Activated gamma-delta T cell treated with anti-CD3 and anti-CD28 coated beads, Interleukin-2, amount 50 U/mL, for 16 hours (primary cell): ENCODE data around the gene VPS16.

Experiments
- DNase-seq: peaks from one replicate; pipeline ENCODE4 v3.0.0-alpha.2; 2020; ENCODE audit warnings: low read depth

The VPS16 gene

DNA sequence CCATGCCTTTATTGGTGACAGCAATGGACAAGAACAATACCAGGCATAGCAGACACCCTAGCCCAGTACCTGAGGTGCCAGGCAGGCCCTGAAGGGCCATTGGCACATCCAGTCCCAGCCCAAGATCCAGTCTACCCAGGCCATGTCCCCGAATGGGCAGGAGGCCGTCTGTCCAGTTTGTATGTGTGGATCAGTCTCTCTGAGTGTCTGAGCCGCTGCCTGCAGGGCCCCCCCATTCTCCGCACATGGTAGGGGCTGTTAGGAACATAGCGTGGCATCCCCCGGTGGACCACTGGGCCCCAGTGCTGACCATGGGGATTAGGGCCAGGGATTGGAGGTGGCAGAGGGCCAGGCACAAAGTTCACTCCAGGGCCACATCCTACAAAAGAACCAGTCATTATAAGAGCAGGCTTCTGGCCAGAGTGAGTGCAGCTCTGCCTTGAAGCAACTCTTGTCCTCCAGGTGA lies 5.2 kb upstream of the VPS16 start:
- no peak for DNase-seq

DNA sequence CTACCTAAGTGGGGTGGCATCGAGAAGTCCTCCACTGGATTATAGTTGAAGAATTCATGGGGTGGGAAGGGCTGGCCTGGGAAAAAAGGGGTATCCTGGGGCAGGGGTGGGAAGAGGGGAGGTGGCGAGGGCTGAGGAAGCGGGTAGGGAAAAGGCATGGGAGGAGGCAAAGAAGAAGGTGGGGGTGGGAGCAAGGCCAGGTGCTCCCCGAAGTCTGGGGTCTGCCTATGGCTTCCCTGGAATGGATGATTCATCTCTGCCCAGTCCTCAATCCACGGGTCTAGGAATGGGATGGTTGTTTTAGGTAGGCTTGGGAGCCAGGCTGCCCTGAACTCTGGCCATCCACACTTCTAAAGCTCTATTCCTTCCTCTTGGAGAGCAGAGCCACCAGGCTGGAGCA lies 4.5 kb upstream of the VPS16 start:
- DNase-seq: no peak

DNA sequence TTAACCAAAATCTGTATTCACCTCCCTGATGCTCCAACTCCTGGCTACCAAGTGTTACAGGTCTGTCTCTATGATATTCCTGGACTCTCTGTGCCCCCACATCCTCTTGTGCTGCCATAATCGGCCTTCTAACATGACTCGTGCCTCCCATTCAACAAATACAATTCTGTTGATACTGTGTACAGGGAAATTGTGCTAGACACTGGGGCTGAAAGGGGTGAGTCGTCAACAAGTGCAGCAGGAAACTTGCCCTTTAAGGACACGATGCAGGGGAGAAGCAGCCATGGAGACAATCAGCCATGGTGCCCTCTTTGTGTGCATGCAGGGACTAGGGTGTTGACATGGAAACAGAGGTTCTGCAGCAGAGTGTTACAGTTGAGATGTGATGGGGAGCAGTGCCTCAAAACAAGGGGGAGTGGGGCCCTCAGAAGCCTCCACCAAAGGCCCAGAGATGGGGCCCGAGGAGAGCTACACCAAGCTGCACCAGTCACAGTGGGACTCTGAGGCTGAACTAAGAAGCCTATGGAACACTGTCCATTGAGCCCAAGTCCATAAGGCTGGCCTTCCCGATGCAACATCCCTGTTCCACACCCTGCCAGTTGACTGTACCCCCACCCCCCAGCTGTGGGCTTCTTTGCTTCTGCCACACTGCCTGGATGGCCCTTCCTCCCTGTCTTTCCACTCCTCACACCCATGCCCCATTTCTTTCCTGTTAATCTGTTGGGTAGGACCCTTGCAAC lies 3.2 kb upstream of the VPS16 start:
- DNase-seq: no peak

DNA sequence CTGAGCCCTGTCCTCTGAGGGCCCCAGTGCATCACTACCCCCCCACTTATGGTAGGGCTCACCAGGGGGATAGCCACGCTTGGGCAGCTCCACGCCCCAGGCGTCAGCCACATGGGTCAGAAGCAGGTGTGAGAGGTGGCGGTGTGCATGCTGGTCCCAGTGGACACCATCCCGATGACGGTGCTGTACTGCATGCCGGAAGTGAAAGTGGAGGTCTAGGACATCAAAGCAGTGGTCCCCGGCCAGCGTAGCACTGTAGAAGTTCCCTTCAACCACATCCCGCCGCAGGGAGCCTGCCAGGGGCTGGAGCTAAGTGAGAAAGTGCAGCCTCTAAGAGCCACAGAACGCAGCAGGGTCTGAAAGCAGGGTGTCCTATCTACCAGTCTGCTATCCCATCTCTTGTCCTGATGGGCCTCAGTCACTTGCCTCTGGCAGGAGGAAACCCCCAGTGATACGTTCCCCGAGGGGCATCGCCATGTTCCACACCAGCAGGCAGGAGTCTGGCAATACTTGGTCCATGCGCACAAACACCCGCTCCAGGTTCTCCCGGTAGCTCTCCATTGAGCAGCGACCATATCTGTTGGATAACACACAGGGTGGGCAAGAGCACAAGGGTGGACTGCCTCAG lies 2.3 kb upstream of the VPS16 start:
- no peak for DNase-seq

DNA sequence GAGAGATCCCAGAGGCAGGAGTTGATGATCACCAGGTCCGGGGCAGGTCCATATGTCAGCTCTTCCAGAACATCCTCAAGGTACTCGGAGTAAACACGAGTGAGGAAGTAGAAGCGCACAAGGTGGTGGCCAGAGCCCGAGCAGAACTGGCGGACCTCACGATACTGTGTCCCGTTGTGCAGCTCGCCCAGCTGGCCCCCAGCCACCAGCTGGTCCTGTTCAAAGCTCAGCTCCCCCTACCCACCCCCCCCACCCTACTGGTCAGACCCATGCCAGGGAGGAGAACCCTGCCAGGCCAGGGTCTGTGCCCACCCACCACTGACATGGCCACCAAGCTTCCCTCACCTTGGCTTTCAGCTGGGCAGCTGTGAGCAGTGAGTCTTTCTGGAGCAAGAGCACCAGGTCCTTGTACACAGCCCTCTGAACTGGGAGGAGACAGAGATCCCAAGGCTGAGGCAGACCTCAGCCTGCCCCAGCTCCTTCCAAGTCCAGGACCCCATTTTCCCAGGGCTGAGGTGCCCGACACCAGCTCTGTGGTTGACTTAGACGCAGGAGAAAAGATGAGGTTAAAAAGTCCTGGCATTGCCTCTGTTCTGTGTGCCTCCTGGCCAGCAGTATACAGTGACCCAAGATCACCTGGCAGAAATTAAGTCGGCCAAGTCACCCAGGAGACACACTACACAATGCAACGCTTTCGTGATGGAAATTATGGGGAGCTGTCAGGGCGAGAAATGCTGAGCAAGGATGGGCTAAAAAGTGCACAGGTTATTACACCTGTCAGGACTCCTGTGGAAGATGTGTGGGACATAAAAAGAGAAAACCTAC lies 1.5 kb upstream of the VPS16 start:
- no peak for DNase-seq

DNA sequence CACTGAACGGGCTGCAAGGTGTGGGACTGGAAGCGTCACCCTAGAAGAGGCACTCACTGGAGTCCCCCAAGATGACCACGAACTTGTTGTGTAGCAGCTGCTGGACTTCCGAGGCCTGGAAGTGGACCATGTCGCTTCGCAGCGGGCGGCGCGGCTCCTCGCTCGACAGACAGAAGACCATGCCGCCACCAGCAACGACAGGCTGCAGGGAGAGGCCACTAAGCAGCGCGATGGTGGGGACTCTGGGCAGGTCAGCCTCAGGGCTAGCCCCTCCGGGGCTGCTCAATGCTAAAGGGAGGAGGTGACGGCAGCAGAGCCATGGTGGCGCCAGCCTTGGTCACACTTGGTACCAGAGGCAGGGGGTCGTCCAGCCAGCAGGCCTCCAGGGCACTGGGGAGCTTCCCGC lies 810 bp upstream of the VPS16 start:
- no peak for DNase-seq

DNA sequence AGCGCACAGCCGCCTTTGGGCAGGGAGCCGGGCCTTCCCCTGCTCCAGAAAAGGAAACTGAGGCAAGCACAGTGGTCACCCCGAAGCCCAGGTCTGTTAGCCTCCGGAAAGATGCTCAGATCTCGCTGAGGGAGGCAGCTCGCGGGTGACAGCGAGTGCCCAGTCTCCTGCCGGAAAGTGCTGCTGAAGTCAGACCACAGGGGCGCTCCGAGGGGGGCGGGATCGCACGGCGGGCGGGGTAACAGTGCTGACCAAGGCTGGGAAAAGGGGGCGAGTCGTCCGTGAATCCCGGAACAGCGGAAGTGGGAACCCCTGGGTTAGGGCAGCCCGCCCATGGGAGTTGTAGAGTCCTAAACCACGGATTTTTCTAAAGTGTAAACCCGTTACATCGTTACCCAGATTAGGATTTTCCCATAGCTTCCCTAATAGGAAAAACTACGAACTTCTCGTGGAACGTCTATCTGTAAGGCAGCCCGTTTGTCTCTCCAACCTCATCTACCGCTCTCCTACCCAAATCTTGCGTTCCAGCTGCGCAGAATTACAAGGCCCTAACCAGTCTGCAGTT lies 504 bp downstream of the VPS16 start:
- no peak for DNase-seq

DNA sequence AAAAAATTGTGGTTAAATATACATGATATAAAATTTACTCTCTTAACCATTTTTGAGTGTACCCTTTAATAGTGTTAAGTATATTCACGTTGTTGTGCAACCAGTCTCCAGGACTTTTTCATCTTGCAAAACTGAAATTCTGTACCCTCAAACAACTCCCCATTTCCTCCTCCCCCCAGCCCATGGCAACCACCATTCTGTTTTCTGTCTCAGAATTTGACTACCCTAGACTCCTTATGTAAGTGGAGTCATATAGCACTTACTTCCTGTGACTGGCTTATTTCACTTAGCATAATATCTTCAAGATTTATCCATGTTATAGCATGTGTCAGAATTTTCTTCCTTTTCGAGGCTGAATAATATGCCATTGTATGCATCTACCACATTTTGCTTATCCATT lies 5.1 kb downstream of the VPS16 start:
- DNase-seq: no peak

DNA sequence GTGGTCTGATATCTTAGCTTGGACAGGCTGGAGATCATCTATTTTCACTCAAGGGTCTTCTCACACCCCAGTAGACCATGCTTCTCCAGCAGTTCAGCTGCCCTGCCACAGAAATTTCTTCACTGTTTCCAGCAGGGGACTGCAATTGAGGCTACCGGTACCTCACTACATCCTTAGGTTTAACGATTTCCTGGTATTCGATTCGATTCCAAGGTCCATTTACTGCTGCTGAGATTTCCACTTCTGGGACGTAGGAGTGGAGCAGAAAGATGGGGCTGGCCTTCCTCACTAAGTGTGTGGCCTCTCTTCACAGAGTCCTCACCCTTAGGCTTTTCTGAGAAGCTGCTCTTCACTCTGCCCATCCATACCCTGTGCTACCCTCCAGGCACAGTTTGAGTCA lies 6.2 kb downstream of the VPS16 start:
- DNase-seq: no peak

DNA sequence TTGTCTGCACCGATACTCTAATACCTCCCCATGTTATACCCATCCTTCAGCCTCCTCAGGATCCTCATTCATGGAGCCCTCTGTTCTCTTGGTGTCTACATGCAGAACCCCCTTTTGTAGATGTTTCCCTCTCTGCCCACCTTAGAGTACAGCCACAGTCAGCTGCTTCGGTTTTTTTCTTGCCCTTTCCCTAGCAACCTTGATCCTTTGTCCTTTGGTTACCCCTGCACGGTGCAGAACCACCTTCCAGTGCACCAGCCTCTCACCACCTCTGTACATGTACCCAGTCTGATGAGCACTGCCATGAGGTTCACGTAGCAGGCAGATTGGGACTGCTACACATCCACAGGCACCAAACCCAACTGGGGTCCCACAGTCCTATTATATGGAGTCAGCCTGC lies 7.3 kb downstream of the VPS16 start:
- DNase-seq: no peak

DNA sequence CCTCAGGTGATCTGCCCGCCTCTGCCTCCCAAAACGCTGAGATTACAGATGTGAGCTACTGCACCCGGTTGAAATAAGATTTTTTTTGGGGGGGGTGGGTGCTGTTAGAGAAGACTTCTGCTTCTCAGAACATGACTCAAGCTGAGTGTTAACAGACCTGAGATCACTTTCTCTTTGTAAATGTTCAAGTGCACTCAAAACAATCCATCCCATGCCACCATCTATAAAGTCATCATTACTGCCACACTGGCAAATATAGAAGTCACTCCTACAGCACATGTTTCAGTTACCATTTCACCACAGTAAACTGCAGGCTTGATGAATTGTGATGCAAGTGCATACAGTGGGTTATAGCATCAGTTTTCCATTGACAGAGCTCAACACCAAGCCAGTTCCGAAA lies 9.0 kb downstream of the VPS16 start:
- no peak for DNase-seq

DNA sequence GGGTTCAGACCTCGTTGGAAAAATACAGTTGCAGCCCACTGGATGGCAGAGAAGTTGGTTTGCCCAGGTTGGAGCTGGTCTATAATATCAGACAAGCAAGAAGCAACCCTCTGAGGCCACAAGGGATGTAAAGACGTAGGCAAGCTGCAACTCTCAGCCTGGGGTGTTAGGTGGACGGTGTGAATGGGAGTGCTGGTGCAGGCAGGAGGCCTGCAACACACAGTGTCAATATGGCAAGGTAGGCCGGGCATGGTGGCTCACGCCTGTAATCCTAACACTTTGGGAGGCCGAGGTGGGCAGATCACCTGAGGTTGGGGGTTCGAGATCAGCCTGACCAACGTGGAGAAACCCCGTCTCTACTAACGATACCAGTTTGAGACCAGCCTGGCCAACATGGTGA lies 10.5 kb downstream of the VPS16 start:
- no peak for DNase-seq

DNA sequence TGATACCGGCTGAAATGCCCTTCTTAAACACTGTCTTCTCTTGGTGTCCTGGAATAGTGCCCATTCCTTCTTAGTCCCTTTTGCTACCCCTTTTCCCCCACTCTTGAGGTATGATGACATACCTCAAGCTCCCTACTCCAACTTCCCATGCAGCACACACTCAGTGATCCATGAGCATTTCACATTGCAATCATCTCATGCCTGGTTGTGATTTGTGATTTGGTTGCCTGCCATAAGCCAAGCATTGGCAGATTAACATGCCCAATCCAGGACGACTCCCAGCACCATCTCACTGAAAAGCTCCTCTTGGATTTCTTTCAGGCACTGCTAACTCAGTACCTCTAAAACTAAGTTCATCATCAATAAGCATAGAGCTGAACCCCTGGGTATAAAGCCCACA lies 18.0 kb downstream of the VPS16 start:
- DNase-seq: no peak

DNA sequence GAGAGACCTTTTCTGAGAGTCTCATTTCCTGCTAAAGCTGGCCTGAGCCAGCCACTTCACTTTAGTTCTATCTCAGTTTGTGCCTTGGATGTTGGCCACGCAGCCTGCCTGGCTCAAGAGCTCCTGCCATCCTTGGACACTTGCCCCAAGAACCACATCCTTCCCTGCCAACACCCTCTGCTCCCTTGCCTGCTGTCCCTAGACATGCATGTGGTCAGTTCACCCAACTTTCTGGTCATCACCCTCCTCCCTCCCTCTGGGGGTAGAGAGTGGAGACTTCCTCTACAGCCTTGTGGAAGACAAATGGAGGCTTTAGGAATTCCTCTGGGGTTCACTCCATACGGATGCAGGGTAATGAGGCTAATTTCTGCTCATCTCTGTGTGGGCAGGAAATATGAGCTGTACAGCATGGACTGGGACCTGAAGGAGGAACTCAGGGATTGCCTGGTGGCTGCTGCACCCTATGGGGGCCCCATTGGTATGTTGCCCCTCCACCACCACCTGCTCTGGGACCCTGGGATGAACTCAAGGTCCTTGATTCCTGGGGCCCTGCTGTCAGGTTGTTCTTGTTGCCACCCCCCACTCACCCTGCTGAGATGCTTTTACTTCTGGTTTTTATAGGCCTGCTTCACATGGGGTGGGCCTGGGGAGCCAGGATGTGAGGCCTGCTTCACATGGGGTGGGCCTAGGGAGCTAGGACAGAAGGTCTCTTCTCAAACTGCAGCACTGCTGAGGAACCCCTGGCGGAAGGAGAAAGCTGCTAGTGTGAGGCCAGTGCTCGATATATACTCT lies 19.0 kb downstream of the VPS16 start:
- no peak for DNase-seq

DNA sequence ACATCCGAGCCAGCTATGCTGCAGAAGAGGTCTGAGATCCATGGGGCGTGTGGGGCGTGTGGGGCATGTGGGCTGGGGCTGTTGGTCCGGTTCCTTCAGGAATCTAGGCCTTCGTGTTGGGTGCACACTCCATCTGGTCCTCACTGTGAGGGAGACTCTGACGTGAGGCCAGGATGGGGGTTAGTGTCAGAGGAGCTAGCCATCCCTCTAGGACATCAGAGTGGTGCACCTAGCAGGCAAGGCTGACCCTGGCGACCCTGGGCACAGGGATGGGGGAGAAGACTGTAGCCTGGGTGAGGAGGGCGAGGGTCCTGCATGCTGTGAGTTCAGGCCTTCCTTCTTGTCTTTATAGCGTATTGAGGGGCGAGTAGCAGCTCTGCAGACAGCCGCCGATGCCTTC lies 24.1 kb downstream of the VPS16 start:
- no peak for DNase-seq

DNA sequence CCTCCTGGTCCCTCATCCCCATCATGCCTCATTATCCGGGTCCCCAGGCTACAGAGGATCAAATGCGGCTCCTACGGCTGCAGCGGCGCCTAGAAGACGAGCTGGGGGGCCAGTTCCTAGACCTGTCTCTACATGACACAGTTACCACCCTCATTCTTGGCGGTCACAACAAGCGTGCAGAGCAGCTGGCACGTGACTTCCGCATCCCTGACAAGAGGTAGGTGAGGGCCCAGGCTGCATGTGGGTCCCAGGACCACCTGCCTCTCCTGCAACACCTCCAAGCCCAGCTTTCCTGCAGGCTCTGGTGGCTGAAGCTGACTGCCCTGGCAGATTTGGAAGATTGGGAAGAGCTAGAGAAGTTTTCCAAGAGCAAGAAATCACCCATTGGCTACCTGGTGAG lies 24.6 kb downstream of the VPS16 start:
- DNase-seq: no peak

DNA sequence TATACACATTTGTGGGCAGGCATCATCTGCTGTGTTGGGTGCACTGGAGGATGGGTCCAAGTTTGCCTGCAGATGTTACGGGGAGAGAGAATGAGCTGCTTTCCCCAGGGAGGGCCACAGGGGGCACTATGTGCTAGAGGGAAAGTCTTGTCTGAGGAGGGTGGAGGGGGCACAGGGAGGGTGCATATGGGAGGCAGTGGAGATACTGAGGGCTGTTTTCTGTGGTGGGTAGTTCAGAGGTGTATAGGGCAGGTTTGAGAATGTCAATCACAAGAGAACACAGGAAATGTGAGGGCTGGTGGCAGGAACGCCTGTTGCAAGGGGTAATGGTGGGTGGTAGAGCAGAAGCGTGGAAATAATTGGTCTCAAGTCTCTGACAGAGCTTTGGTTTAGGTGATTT lies 25.1 kb downstream of the VPS16 start:
- no peak for DNase-seq

DNA sequence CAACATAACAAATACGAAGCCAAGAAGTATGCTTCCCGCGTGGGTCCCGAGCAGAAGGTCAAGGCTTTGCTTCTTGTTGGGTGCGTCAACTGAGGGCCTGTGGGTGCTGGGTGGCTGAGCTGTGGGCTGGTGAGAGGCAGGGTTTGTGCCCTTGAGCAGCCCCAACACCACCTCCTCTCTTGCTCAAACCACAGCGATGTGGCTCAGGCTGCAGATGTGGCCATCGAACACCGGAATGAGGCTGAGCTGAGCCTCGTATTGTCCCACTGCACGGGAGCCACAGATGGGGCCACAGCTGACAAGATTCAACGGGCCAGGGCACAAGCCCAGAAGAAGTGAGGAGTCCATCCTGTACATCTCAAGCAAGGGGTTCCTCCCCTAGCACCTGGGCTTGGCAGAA lies 25.7 kb downstream of the VPS16 start:
- DNase-seq: no peak

DNA sequence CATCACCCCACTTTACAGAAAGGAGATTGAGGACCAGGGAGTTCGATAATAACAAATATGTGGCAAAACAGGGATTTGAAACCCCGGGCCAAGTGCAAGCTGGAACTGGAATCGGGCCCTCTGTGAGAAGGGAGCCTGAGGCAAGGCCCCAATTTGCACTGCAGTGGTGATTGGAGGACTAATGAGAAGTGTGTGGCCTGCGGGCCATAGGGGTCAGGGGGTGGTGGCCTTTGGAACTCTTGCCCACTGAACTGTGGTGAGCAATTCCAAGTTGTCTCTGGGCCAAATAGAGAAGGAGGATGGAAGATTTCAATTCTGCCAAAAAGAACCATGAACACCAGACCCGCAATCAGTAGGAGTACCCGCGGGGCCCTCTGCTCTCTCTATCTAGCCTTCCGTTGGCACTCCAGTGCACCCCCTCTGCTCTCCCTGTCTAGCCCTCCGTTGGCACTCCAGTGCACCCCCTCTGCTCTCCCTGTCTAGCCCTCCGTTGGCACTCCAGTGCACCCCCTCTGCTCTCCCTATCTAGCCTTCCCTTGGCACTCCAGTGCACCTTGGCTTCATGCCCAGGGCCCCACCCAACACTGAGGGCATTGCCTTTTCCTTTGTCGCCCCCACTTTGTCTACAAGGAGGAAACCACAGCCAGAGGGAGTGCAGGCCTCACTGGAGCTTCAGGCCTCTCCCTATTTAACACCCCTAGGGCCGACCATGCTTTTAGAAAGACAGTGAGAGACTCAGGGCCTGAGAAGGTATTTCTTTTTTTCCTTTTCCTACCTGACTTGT lies 26.7 kb downstream of the VPS16 start:
- DNase-seq: no peak

DNA sequence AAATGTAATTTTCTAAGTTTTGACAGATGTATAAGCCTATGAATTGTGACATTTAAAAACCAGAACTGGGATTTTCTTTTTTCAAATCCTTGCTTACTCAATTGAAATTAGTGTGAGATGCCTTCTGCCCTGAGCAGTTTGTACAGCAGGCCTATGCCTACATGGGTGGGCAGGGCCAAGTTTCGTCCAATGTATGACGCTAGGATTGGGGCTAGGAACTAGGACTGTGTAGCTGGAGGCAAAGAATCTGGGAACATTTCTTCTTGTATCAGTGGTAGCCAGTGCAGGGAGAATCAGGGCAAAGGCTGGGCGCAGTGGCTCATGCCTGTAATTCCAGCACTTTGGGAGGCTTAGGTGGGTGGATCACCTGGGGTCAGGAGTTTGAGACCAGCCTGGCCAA lies 28.8 kb downstream of the VPS16 start:
- DNase-seq: no peak

DNA sequence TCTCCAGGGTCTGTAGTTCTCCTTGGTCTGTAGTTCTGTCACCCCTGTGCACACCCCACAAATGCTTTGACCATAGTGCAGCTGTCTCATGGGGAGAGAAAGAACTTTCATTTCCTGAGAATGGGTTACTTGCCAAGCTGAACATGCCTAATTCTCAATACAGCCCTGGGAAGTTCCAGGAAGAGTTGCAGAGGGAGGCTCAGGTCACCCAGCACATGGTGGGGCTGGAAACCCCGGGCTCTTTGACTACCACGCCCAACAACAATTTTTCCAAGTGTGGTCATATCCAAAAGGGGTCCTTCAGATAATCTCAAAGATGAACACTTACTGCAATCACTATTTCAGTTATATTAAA lies 30.5 kb downstream of the VPS16 start:
- DNase-seq: no peak
